ENCODE measurements around the gene NSD2.

The NSD2 gene

DNA sequence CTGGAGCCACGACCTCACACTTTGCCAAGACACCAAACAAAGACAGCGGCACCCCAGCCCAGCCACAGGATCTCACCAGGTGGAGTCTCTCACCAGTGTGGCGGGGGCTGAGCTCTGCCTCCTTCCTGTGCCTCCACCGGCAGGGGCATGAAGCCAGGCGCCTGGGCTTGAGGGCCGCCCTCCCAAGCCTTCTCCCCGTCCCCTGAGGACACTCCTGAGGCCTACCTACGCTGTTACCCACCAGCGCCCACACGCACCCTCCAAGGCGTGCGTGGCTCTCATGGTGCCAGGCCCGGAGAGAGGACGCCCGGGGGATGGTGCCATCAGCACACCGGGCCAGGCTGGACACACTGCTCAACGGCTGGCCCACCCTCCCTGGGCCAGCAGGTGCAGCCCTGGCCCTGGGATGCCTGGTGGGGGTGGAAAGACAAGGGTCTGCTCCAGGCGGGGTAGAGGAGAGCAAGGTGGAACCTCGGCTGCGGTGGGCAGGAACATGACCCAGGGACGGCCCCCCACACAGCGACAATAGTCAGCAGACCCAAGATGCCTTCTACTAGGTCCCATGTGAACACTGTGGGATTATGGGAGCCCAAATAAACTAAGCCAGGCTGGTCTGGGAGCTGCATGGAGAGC lies 115.5 kb downstream of the NSD2 start:
- Mint-ChIP-seq H3K4me3 (no peak overlapping the region), H3K4me1 (no peaks in the 10 kb centered on the region), H3K27ac (no peak overlapping the region), H3K27me3 (ENCODE audit: low read depth) (no peaks in the 10 kb centered on the region), H3K36me3 (ENCODE audit: low read depth) (peaks cover 39% of the 10 kb centered on the region), H3K9me3 (no peaks in the 10 kb centered on the region)
- TF ChIP-seq CTCF (IDR thresholded peaks at IDR 0.05; ENCODE audit: unreplicated experiment in 3 of 3): no peak

DNA sequence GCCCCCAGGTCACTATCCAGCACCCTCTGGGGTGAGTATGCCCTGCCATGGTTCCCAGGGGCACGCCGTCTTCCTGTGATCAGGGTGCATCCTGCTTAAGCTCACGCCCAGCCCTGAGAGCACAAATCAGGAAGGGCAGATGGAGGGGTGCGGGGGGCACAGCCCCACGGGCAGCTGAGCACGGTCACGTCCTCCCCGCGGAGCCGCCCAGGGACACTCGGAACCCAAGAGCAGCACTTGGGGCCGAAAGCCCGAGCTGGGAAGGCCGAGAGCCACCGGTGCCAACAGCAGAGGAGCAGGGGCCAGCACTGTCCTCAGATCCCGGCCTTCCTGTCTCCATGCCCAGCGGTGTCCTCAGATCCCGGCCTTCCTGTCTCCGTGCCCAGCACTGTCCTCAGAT lies 116.1 kb downstream of the NSD2 start:
- H3K4me1 Mint-ChIP-seq: no peaks in the 10 kb centered on the region
- no peak for TF ChIP-seq CTCF (IDR thresholded peaks at IDR 0.05; ENCODE audit: unreplicated experiment in 3 of 3)
- no peak overlapping the region for H3K27ac Mint-ChIP-seq
- H3K27me3 Mint-ChIP-seq (ENCODE audit: low read depth): no peaks in the 10 kb centered on the region
- H3K36me3 Mint-ChIP-seq (ENCODE audit: low read depth): peaks cover 35% of the 10 kb centered on the region
- H3K4me3 Mint-ChIP-seq: no peak overlapping the region
- H3K9me3 Mint-ChIP-seq: no peaks in the 10 kb centered on the region

DNA sequence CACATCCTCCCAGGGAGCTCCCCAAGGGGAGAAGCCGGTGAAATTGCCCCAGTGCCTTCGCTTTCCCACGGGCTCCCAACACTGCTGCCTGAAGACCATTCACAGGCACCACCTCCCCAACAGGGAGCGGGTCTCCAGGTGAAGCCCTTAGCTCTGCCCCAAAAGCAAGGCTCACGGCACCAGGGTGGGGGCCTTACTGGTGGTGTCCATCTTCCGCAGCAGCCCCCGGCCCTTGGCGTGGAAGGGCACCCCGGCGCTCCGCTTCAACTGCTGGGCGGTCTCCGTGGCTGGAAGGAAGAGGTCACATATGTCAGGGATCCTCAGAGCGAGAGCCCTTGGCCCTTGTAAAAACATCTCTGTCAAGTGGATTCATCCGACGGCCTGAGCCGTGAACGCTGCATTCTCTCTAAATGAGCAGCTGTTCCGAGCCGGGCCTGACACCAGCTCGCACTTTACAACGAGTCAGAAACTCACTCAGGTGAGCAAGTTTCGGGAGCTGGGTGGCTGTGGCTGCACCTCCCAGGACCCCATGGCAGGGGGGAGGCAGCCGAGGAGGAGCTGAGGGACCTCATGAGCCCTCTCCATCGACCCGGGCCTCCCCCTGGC lies 116.6 kb downstream of the NSD2 start:
- Mint-ChIP-seq H3K4me3 (no peak overlapping the region), H3K27ac (no peak overlapping the region), H3K4me1 (no peaks in the 10 kb centered on the region), H3K9me3 (no peaks in the 10 kb centered on the region), H3K27me3 (ENCODE audit: low read depth) (no peaks in the 10 kb centered on the region), H3K36me3 (ENCODE audit: low read depth) (peaks cover 33% of the 10 kb centered on the region)
- TF ChIP-seq CTCF (IDR thresholded peaks at IDR 0.05; ENCODE audit: unreplicated experiment in 3 of 3): no peak

GRCh38 chr4:1988327-1988724 lies 117.1 kb downstream of the NSD2 start:
- TF ChIP-seq CTCF (IDR thresholded peaks at IDR 0.05; ENCODE audit: unreplicated experiment in 3 of 3): no peak
- Mint-ChIP-seq H3K9me3 (no peaks in the 10 kb centered on the region), H3K4me3 (no peak overlapping the region), H3K36me3 (ENCODE audit: low read depth) (peaks cover 32% of the 10 kb centered on the region), H3K4me1 (no peaks in the 10 kb centered on the region), H3K27me3 (ENCODE audit: low read depth) (no peaks in the 10 kb centered on the region), H3K27ac (no peak overlapping the region)

DNA sequence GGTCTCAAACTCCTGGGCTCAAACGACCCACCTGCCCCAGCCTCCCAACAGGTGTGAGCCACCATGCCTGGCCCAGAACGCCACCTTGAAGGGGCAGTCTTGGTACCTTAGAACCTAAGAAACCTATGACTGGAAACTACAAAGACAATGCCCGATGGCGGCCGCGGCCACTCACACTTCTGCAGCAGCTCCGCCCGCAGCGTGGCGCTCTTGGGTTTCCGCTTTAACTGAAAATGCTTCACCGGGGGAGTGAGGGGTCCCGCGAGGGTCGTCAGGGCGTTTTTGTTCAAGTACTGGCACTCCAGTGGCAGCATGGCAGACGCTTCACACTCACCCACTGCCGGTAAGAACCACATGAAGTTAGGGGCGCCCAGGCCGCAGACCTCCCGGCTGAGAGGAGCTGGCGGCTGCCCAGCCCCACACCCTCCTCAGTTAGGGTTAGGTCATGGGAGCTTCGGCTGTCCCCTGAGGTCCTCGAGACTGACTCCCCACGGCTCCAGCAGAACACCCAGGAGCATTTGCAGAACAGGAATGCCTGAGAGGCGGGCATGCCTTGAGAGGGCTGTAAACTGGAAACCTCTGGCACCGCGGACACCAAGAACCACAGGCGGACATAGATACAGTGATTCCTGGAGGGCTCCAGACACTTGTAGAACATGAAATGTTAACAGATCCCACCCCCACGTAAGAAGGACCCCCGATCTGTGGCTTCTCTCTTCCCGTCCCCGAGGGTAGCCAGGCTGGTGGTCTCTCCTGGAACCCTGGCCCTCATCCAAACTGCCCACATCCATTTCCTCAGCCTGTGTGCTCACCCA lies 118.5 kb downstream of the NSD2 start:
- H3K4me1 Mint-ChIP-seq: no peaks in the 10 kb centered on the region
- no peaks in the 10 kb centered on the region for H3K27me3 Mint-ChIP-seq (ENCODE audit: low read depth)
- H3K36me3 Mint-ChIP-seq (ENCODE audit: low read depth): peaks cover 32% of the 10 kb centered on the region
- H3K9me3 Mint-ChIP-seq: no peaks in the 10 kb centered on the region
- H3K4me3 Mint-ChIP-seq: no peak overlapping the region
- TF ChIP-seq CTCF (IDR thresholded peaks at IDR 0.05; ENCODE audit: unreplicated experiment in 3 of 3): no peak
- no peak overlapping the region for H3K27ac Mint-ChIP-seq
